Activated T-cell treated with anti-CD3 and anti-CD28 coated beads, Interleukin-2, amount 50 U/mL, for 48 hours (primary cell): ENCODE measurements around the gene SPARC.

Experiments
- DNase-seq, 2 experiments: peaks; one replicate each; pipeline ENCODE4 v3.0.0-alpha.2; 2020

The SPARC gene

GRCh38 chr5:151651997-151652645 lies 34.6 kb downstream of the SPARC start:
- DNase-seq = peak; percentile 80 to 81

GRCh38 chr5:151648988-151649387 lies 37.7 kb downstream of the SPARC start:
- no peak for DNase-seq

- no peak for DNase-seq
These were observed 38.6 kb downstream of the SPARC start for GRCh38 chr5:151648089-151648488.

GRCh38 chr5:151647320-151647861 lies 39.3 kb downstream of the SPARC start:
- no peak for DNase-seq

DNA sequence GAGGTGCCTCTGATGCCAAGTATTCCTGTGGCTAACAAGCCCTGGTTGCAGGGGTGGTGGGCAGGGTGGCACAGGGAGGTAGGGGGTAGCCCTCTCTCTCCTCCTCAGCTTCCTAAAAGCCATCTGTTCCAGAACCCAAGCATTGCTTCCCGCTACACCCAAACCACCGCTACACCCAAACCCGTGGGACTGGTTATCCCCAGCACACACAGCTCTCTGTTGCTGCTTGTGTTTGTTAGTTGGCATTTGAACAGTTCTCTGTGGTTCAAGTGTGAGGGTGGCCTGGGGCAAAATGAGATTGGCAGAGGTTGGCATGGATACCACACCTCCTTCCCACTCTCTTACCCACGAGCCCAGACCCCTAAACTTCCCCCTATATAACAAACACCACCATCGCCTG lies 40.4 kb downstream of the SPARC start:
- no peak for DNase-seq

- DNase-seq = no peak
These were observed 43.3 kb downstream of the SPARC start for GRCh38 chr5:151643388-151643787.

DNA sequence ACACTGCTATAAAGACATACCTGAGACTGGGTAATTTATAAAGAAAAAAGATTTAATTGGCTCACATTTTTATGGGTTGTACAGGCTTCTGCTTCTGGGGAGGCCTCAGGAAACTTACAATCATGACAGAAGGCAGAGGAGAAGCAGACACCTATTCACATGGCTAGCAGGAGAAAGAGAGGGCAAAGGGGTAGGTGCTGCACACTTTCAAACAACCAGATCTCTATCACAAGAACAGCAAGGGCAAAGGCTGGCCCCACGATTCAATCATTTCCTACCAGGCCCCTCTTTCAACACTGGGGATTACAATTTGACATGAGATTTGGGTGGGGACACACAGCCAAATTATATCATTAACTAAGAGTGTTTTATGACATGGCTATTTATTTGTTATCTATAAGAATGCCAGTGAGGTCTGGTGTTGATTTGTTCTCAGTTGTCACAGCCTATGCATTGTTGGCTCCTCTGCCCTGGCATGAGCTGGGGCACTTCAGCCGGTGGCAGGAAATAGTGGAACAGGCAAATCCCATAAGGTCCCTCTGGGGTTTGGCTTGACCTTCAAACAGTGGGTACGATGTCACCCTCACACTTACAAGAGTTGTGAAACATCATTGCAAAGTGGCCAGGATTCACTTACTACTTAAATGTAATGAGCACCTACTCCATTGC lies 44.1 kb downstream of the SPARC start:
- DNase-seq = no peak

- DNase-seq = no peak
These were observed 48.1 kb downstream of the SPARC start for GRCh38 chr5:151638619-151639018.

DNA sequence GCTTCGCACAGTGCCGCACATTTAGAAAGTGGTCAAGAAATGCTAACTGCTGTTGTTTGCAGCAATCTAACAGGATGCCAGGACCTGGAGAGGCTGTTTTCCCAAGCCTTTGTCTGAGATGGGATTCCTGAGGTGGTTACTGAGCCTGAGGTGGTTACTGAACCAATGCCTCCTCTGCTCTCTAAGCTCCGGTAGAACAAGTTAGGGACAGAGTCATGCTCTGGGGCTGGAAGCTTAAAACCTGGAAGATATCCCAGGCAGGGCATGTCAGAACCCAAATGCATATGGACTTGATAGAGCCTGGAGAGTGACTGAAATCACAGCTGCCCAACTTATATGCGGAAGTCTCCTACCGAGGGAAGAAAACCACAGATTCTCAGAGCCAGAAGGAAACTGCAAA lies 49.0 kb downstream of the SPARC start:
- DNase-seq = no peak

GRCh38 chr5:151633892-151634291 lies 52.8 kb downstream of the SPARC start:
- DNase-seq = no peak

GRCh38 chr5:151632941-151633340 lies 53.8 kb downstream of the SPARC start:
- no peak for DNase-seq

DNA sequence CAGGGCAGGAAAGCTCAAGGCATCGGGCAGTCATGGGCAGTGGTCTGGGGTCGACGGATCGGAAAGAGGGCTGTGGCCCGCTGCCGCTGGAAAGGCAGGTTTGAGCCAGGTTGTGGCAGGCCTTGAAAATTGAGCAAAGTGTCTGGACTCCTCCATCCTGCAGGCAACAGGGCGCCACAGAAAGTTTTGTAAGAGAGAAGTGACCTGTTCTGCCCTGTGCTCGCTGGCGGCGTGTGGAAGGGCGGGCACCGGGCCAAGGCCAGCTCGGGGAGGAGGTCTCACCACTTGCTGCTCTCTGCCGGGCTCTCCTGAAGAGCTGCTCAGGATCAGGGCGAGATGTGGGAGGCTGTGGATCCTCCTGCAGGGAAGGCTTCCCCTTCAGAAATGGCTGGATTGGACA lies 54.2 kb downstream of the SPARC start:
- no peak for DNase-seq

GRCh38 chr5:151631941-151632340 lies 54.8 kb downstream of the SPARC start:
- DNase-seq = no peak

- no peak for DNase-seq
These were observed 56.6 kb downstream of the SPARC start for GRCh38 chr5:151630088-151630487.

DNA sequence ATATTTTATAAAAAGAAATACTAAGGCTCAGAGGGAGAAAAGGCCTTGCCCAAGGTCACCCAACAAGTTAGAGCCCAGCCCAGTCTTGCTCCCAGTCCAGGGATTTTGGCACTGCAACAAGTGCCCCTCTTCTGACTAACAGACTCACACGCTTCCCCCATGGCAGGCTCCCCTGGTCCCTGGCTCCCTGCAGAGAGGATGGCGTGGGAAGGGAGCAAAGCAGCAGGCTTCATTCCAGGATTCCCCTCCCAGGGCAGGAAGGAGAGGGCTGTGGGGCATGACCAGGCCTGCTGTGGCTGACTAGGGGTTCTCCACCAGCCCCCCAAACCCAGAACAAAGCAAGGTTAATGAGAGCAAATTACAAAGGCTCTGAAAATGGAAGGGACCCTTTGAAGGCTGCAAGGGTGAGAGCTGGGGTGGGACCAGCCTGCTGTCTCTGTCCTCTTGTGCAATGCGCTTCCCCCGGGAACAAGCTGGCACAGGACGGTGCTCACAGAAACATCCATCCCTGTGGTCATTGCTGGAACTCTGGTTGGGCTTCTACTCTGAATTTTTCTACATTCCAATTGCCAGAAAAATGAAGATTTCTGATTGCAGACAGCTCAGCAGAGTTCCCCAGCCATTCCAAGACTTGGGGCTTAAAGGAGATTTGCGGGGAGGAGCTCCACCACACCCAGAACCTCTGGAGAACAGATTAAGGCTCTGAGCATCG lies 58.4 kb downstream of the SPARC start:
- no peak for DNase-seq

DNA sequence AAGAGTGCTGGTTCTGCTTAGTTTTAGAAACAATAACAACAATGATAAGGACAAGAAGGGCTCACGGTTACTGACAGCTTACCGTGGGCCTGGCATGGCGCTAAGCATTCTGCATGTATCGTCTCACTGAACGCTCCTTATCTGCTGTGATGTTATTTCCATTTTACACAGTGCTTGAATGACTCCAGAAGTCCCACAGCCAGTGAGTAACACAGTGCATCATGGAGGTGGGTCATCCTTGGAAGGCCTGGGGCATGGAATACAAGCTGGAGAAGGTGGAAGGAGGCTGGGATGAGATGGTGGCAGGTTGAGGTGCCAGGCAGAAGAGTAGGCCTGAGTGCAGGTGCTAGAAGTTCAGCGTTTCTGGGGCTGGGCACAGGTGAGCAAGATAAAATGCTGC lies 59.1 kb downstream of the SPARC start:
- DNase-seq = no peak

- DNase-seq = no peak
These were observed 61.4 kb downstream of the SPARC start for GRCh38 chr5:151625285-151625684.

- no peak for DNase-seq
These were observed 62.2 kb downstream of the SPARC start for GRCh38 chr5:151624476-151624875.

- DNase-seq = no peak
These were observed 64.2 kb downstream of the SPARC start for GRCh38 chr5:151622367-151623088.

DNA sequence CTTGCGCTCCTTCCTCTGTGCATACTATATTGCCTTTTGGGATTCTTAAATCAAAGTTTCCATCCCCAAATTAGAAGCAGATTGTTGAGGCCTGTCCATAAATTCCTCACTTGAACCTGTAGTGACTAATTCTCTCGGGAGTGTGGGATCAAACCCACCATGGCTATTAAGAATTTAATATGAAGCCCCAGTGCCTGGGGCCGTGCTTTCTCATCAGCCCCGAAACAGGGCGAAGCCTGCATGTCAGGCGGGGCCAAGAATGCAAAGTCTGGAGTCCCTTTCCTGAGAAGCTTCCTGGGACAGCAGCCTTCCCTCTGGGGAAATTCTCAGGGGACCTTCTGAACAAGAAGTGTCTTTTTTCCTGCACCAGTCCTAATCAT lies 66.3 kb downstream of the SPARC start:
- DNase-seq = no peak

- DNase-seq = no peak
These were observed 66.8 kb downstream of the SPARC start for GRCh38 chr5:151619812-151620460.

DNA sequence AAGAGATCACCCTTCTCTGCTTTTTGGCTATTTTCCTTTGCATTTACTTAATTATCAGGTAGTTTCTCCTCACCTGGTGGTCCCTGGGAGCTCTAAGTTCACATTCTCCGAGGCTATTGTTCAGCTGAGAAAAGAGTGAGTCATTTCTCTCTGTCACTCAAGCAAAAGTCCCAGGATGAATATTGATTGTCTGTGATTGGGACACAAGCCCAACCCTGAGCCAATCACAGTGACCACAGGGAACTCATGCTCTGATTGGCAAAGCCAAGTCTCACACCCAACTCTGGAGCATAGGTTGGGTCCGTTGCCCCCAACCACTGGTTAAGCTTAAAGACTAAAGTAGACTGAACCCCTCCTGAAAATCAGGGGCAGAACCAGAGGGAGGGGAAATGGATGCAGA lies 67.8 kb downstream of the SPARC start:
- DNase-seq = no peak
